Aorta (tissue), 5 donors: ENCODE data around the gene ELP5. TPM values are rescaled to one million over a fixed set of nuclear protein-coding genes. Genes with fewer than 3 reads are reported as not detected.

Source experiments
- ATAC-seq: fragments of 200-7000 bp; cut with Tn5 transposase; one replicate; pipeline ENCODE4 v1.9.1; 2022; ENCODE audit warnings: moderate library complexity; ENCODE audit not compliant: low FRiP score
- DNase-seq, 2 donors: peaks; one replicate each; pipeline ENCODE4 v3.0.0-alpha.2; 2020
- H3K27ac ChIP-seq, 2 donors: one replicate each; pipeline ENCODE4 v1.5.1; 2013; ENCODE audit warnings: low read length in 2 of 2, mild to moderate bottlenecking in 2 of 2, moderate library complexity in 2 of 2, control low read depth in 1 of 2, inconsistent platforms in 1 of 2, low read depth in 1 of 2
- H3K27me3 ChIP-seq, 2 donors: one replicate each; pipeline ENCODE4 v1.6.1; 2013; ENCODE audit warnings: control low read depth in 1 of 2, low read length in 1 of 2, mild to moderate bottlenecking in 1 of 2, moderate library complexity in 1 of 2; ENCODE audit not compliant: insufficient read depth in 2 of 2, control insufficient read depth in 1 of 2
- H3K36me3 ChIP-seq, 2 donors: one replicate each; pipeline ENCODE4 v1.6.1; 2013; ENCODE audit warnings: control low read depth in 1 of 2, low read length in 1 of 2, mild to moderate bottlenecking in 1 of 2; ENCODE audit not compliant: insufficient read depth in 2 of 2, control insufficient read depth in 1 of 2
- H3K4me1 ChIP-seq, 2 donors: one replicate each; pipeline ENCODE4 v1.6.1; 2013; ENCODE audit warnings: low read length in 2 of 2, control low read depth in 1 of 2, mild to moderate bottlenecking in 1 of 2, moderate library complexity in 1 of 2; ENCODE audit not compliant: insufficient read depth in 2 of 2, control insufficient read depth in 1 of 2
- H3K4me3 ChIP-seq, 2 donors: one replicate each; pipeline ENCODE4 v1.5.1; 2013; ENCODE audit warnings: low read length in 2 of 2, control low read depth in 1 of 2, mild to moderate bottlenecking in 1 of 2
- H3K9me3 ChIP-seq: one replicate; pipeline ENCODE4 v1.6.1; 2013; ENCODE audit warnings: mild to moderate bottlenecking, low read length; ENCODE audit not compliant: control insufficient read depth
- WGBS, 2 donors: extraction: QIAGEN DNeasy Blood & Tissue Kit; methylation state at CpG; one replicate each; pipeline ENCODE4 v1.1.7; 2013; 5-methylcytosine and 5-hydroxymethylcytosine counted together
- intact Hi-C, 2 donors: fragments of 100-400 bp; cut with DNase I; formaldehyde crosslinking; loops; one replicate each; pipeline versions ENCODE4 v1.14.2 to v1.15.0; 2022
- polyA plus RNA-seq, 2 donors: library from polyadenylated mRNA; stranded (reverse); fragments of 200-250 nt; gene quantifications; one replicate each; pipeline ENCODE4 v1.2.3, GENCODE V29; 2013
- total RNA-seq, 2 donors: library from RNA; stranded (reverse); fragmentation: NEBNext Ultra II Directional; extraction: Animal tissue kit (Norgen Biotek cat#: 25700); gene quantifications; one replicate each; pipeline ENCODE4 v1.2.1, GENCODE V29; 2021
- donor health status: healthy with polysubstance abuse.
- donor health status: Bipolar disorder and iron deficiency.
- donor health status: DM: no; HTN: no; CAD: no.
- donor health status: DM: no; HTN: no; CAD: no.
- donor health status: DM: yes; HTN: yes; CAD: no.

Gene ELP5
- total and polyA plus RNA-seq, 4 donors, result 26.6 to 51.1 (median 28.9) TPM

DNA sequence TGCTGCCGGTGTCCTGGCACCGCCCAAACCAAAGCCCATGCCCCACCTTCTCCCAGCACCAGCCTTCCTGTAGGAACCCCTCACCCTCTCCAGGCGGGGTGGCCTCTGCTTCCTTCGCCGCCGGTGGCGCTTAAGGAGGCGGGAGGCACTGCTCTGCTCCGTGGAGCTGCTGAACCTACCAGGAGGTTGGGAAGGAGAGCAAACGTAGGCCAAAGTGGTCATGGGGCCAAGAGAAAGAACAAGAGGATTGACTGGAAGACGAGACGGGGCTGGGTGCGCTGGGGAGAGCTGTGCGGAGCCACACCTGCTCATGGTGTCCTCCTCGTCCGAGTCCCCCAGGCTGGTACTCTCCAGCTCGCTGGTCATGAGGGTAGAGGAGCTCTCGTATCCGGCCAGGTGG lies 22.5 kb upstream of the ELP5 start:
- ATAC-seq (no peak), DNase-seq (no peak)
- 94 to 96% methylated on average over 19 of the region's 19 CpGs for WGBS, 2 donors
- Histone ChIP-seq H3K4me1 (no peaks in the 10 kb centered on the region), H3K27ac (no peak overlapping the region), H3K36me3 (peaks cover 0 to 4% of the 10 kb centered on the region in 2 donors), H3K4me3 (no peak overlapping the region), H3K27me3 (no peaks in the 10 kb centered on the region), H3K9me3 (no peaks in the 10 kb centered on the region)
- intact Hi-C loops, result no loop called here

DNA sequence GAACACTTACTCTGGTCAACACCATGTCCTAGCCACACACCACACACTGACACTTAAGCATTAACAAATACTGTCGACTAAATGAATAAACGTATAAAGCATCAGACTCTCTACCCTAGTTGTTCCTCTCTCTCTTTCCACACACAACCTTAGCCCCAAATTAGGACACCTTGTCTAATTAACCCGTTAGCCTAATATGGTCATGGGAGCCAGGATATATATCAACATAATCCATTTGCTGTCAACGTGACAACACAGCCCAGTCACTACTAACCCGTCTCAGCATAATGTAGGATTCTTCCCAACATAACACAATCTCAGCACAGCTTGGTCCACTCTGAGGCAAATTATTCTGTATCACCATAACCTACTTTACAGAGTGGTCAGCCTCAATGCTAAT lies 19.9 kb upstream of the ELP5 start:
- intact Hi-C loops, result no loop called here

DNA sequence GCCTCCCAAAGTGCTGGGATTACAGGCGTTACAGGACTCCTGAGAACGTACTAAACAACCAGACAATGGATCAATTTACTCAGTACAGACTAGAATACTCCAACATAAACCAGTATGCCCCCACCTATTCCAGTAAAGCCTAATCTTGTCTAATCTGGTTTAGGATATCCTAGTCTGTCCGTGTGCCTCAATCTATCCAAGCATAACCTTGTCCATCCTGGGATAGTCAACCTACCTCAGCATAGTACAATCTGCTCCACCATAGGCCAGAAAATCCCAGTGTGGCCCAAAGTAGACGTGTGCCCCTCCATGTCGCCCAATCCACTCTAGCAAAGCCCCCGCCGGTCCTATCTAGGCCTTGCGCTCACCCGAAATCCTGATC lies 18.3 kb upstream of the ELP5 start:
- Histone ChIP-seq H3K9me3 (no peaks in the 10 kb centered on the region), H3K27ac (no peak overlapping the region), H3K36me3 (peaks cover 0 to 4% of the 10 kb centered on the region in 2 donors), H3K4me3 (peak overlapping the region; percentile 43 to 79), H3K4me1 (no peaks in the 10 kb centered on the region), H3K27me3 (no peaks in the 10 kb centered on the region)
- 1% methylated on average over 9 of the region's 9 CpGs for WGBS, 2 donors
- peak; percentile 11 for ATAC-seq
- intact Hi-C loops, result no loop called here
- DNase-seq, result no peak

More for the DNA sequence above, 19.9 kb upstream of the ELP5 start:
- WGBS, 2 donors, result 77 to 78% methylated on average over 5 of the region's 5 CpGs
- Histone ChIP-seq H3K4me1 (no peaks in the 10 kb centered on the region), H3K27ac (no peak overlapping the region), H3K27me3 (no peaks in the 10 kb centered on the region), H3K9me3 (no peaks in the 10 kb centered on the region), H3K36me3 (peaks cover 0 to 4% of the 10 kb centered on the region in 2 donors), H3K4me3 (no peak overlapping the region)
- DNase-seq (no peak), ATAC-seq (no peak)

DNA sequence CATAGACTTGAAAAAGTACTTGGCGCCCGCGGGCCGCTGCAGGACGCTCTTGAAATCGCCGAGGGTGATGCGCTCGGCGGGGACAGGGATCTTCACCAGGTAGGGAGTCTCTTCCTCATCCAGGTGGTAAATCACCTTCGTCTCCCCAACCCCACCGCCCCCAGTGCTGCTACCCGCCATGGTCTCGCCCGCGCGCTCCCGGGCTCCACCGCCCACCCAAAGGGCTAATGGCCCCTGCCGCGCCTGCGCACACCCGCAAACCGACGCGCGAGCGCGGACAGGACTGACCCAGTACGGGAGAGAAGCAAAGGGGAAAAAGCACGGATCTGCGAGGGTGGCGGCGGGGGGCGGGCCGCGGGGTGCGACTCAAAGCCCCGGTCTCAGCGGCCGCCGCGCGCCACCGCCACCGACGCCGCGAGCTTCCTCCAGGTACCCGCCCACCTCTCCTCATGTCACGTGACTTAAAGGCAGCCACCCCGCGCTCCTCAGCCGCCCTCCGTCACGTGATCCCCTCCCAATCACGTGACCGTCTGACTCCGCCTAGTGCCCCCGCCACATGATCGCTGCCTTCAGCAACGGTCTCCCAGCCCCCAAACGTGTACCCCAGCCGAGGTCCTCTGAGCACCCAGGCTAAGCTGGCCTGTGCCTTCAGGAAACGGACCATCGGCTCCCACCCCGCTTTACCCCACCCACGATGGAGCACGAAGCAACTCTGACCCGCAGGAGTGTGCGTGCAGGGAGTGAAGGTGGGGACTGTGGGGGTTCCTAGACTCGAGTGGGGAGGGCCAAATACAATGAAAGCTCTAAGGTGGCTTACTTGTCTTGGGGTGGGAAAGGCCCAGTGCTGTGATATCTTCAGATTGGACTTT lies 17.7 kb upstream of the ELP5 start, which contains the start of gene DVL2:
Gene DVL2 (minus strand): TSS at position 435 of the 869 bp plus-strand sequence. CDS start 255 bp downstream, at position 180.
- DNase-seq, result peak; percentile 97 to 98
- H3K9me3 ChIP-seq, result no peaks in the 10 kb centered on the region
- peak; percentile 85 for ATAC-seq
- H3K36me3 ChIP-seq, result peaks cover 0 to 4% of the 10 kb centered on the region in 2 donors
- H3K4me3 ChIP-seq, result peak within 1 kb of the TSS; percentile 43 to 79
- H3K27ac ChIP-seq, result peak within 1 kb of the TSS in 1 of 2 donors; percentile 11
- WGBS, 2 donors, result 0 to 1% methylated on average over 61 to 72 of the region's 72 CpGs
- intact Hi-C loops, result no loop called here
- no peaks in the 10 kb centered on the region for H3K4me1 ChIP-seq
- no peaks in the 10 kb centered on the region for H3K27me3 ChIP-seq

DNA sequence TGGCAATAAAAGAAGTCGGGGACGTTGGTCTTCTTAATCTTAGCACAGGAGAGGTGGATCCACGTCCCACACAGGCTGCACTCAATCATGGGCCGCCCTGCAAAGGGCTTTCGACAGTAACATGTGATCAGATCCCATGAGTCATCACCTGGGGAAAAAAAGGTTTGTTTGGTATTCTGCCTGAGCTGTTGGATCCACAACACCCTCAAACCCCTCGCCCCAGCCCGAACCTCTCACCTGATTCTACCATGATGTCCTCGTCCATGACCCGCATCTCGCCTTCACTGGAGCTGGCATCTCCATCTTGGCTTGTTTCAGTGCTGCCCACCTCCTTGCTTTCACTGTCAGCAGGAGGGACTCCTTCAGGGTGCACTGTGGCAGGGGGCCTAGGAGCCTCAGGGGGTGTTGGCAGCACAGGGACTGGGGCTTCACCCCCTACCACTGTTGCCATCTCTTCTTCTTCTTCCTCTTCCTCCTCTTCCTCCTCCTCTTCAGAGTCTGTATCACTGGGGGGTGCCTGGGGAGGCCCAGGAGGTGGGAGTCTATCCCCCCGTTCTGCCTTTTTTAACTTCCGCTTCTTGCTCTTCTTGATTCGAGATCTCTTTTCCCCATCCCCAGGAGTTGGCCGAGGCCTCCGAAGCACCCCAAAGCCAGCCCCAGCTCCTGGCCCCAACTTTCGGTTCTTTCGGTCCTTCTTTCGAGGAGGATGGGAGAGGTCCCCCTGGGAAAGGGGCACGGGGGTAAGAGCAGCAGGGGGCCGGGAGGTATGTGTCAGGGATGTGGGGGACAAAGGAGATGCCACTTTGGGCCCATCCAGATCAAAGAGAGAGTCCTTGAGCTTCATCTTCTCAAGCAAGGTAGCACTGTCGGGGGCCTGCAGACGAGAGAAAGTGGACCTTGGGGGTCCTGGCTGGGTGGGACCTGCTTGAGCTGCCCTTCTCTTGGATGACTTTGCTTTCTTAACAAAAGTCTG lies 16.0 kb upstream of the ELP5 start:
- Histone ChIP-seq H3K36me3 (no peaks in the 10 kb centered on the region), H3K27ac (no peak overlapping the region), H3K27me3 (no peaks in the 10 kb centered on the region), H3K4me1 (no peaks in the 10 kb centered on the region), H3K4me3 (no peak overlapping the region), H3K9me3 (no peaks in the 10 kb centered on the region)
- ATAC-seq (no peak), DNase-seq (peak; percentile 48 to 56)
- 81 to 84% methylated on average over 22 of the region's 22 CpGs for WGBS, 2 donors
- intact Hi-C loops, result no loop called here

DNA sequence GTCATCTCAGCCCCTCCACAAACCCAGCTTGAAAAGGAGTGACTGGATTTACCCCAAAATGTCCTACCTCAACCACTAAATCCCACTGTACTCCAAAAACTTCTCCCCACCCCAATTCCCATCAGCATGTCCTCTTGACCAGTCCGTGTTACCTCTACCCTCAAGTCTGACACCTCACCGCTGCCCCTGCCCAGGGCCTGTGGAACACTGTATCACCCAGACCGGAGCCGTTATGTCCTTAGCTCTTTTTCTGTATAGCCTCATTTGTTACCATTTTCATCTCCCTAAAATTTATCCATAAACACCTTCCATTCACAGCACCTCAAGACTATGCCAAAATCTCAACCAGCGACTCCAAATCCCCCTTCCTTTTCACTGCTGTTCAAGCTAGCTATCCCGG lies 15.2 kb upstream of the ELP5 start:
- H3K27ac ChIP-seq, result no peak overlapping the region
- intact Hi-C loops, result no loop called here
- DNase-seq, result peak in 1 of 2 donors; percentile 46
- H3K4me1 ChIP-seq, result peaks cover 0 to 3% of the 10 kb centered on the region in 2 donors
- no peak overlapping the region for H3K4me3 ChIP-seq
- H3K27me3 ChIP-seq, result no peaks in the 10 kb centered on the region
- no peaks in the 10 kb centered on the region for H3K36me3 ChIP-seq
- WGBS, 2 donors, result 82 to 84% methylated on average over 6 of the region's 6 CpGs
- H3K9me3 ChIP-seq, result no peaks in the 10 kb centered on the region
- no peak for ATAC-seq

DNA sequence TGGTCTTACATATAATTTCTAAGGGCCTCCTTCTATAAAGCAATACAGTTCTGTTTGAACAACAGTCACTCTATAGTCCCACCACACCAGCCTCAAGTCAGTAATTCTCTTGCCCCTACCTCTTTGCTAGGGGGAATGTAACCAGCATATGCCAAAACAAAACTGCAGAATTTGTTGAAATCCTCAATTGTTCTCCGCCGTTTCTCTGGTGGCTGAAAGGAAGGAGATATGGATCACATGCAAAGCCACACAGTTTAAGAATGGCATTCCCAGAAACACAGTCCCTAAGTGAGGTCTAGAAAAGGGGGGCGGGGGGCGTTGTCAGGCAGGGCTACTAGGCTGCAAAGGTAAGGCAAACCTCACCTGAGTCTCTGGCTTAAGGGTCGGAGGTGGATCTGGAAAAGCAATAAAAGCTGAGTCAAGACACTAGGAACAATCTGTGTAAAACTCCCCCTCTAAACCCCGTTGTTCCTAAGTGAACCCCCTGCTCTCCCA lies 14.7 kb upstream of the ELP5 start:
- Histone ChIP-seq H3K9me3 (no peaks in the 10 kb centered on the region), H3K4me3 (peak overlapping the region in 1 of 2 donors; percentile 93), H3K4me1 (peaks cover 0 to 3% of the 10 kb centered on the region in 2 donors), H3K27me3 (no peaks in the 10 kb centered on the region), H3K27ac (peak overlapping the region in 1 of 2 donors; percentile 48), H3K36me3 (no peaks in the 10 kb centered on the region)
- intact Hi-C loops, result no loop called here
- WGBS, 2 donors, result 31% methylated on average over 6 of the region's 6 CpGs
- DNase-seq (no peak), ATAC-seq (no peak)

DNA sequence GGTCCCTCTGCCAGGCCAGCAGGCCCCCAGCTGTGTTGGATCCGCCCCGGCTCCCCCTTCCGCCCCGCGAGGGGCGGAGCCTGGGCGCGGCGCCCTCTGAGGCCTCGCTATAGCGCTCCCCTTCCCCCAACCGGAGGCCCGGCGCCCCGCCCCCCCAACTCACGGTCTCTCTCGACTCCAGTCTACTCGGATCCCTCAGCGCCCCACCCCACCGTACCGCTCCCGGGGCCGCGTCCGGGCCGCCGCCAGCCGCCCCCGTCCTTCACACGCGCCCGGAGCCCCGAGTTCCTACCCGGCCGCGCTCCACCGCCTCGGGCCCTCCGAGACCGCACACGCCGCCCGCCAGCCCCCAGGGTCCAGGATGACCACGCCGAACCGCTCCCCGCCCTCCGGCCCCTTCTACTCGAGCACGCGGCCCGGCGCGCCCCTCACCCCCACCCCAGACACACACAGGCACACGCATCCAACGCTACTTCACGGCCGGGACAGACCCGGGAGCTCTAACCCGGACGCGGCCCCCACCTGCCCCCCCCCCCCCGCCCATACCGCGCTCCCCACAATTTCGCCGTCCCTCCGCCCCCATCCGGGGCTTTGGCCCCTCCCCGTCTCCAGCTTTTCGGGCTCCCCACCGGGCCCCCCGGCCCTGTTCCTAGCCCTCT lies 14.1 kb upstream of the ELP5 start:
- WGBS, 2 donors, result 1 to 3% methylated on average over 44 to 73 of the region's 73 CpGs
- H3K36me3 ChIP-seq, result no peaks in the 10 kb centered on the region
- peaks cover 0 to 3% of the 10 kb centered on the region in 2 donors for H3K4me1 ChIP-seq
- ATAC-seq (no peak), DNase-seq (peak; percentile 90 to 95)
- H3K27me3 ChIP-seq, result no peaks in the 10 kb centered on the region
- H3K27ac ChIP-seq, result peak overlapping the region in 1 of 2 donors; percentile 28
- H3K4me3 ChIP-seq, result peak overlapping the region; percentile 93 to 96
- H3K9me3 ChIP-seq, result no peaks in the 10 kb centered on the region
- intact Hi-C loops, result no loop called here
